CD4-positive, alpha-beta T cell treated with Interleukin-6 for 4 hours (primary cell): ENCODE measurements around the gene TBKBP1.
"Not testable (repeated sequence)": the region's sequence is repeated elsewhere in the genome, so short reads cannot be mapped to it uniquely, and the experiment has no call there.

Source experiments
- DNase-seq: peaks from one replicate; pipeline ENCODE4 v3.0.0-alpha.2; 2020; ENCODE audit warnings: mixed read lengths

Gene TBKBP1

DNA sequence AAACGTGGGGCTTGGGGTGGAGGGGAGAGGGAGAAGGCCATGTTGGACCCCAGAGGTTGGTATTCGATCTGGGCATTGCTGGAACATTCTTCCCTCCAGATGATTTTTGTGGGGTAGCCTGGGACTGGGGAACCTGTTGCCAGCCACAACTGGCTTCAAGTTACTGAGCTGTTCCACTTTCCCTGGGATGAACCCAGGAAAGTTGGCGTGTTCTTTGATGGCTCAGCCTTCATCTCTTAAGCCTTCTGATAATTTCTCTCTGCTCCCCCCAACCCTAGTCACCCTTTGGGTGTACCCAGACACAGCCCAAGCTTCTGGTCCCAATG, 41.1 kb downstream of the TBKBP1 start:
- DNase-seq, result no peak

DNA sequence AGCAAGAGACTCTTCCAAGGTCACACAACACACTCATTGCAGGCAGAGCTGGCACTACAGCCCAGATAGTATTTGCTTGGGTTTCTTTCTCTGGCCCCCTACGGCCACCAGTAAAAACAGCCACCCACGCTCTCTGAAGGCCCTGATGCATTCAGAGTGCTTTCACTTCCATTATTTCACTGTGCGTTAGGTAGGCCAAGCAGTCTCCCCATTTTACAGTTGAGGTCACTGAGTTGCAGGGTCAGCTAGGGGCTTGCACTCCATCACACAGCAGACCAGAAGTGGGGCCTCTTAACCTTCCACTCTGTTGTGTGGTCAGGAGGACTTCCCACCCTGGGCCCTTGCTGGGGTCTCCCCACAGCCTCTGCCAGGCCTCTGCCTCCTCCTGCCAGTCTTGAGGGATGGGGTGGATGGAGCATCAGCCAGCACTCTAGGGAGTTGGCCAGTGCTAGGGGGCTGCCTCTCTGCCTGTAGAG, 41.6 kb downstream of the TBKBP1 start:
- DNase-seq, result no peak

DNA sequence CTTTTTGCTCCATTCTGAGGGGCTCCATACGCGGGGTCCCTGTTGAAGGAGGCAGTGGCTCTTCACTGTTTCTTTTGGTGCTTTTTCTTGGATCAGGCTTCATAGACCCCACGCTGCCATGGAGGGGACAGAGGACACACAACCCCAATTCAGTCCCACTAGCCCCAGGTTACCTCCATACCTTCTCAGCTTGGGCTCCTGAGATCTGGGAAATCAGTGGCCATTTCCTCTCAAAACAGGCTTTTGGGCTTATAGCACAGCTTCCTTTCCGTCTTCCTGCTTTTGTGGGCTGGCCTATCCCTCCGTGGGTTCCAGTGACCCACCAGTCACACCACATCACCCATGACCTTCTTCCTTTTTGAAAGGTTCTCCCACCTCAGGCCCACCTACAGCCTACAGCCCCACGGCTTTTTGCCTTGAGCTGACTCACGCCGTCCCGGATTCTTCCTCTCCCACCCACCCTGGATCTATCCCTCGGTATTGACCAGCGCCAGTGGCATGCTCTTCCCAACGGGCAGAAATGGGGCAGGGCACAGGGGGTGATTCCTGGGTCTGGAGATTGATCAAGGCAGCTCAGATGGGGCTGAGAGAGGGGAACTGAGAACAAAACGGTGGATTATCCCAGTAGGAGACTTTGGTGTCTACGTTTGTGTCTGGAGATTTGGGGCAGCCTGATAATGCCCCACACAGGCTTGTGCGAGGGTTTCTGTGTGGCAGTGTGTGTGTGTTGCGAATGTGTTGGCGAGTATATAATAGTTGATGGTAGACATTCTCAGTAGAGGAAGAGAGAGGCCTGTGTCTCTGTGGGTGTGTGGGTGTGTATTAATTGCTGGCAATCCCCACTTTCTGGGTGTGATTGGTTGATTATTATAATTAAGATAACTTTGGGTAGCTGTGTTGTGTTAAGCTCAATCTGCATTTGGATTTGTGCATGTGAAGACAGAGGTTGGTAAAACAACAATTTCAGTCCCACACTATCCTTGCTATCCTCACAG, 42.8 kb downstream of the TBKBP1 start:
- DNase-seq, result no peak

DNA sequence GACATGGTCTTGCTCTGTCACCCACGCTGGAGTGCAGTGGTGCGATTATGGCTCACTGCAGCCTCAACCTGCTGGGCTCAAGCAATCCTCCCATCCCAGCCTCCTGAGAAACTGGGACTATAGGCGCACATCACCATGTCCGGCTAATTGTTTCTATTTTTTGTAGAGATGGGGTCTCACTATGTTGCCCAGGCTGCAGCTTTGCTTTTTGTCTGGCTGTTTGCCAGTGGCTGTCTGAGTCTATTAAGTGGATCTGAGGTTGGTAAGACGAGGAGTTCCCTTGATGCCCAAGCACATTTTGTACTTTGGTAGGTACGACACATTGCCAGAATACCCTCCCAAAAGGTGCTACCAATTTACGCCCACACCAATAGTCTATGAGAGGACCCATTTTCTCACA, 44.2 kb downstream of the TBKBP1 start:
- no peak for DNase-seq

DNA sequence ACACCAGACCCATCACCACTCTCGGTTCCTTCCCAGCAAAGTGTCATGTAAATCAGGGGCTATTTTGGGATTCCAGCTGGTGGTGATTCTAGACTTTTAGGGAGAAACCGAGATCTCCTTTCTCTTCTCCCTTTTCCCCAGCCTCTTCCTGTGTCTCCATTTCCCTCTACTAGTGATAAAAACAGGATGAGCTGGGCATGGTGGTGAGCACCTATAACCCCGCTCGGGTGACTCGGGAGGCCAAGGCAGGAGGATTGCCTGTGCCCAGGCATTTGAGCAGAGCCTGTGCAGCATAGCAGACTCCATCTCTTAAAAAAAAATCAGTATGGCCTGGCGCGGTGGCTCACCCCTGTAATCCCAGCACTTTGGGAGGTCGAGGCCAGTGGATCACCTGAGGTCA, 45.2 kb downstream of the TBKBP1 start:
- no peak for DNase-seq

DNA sequence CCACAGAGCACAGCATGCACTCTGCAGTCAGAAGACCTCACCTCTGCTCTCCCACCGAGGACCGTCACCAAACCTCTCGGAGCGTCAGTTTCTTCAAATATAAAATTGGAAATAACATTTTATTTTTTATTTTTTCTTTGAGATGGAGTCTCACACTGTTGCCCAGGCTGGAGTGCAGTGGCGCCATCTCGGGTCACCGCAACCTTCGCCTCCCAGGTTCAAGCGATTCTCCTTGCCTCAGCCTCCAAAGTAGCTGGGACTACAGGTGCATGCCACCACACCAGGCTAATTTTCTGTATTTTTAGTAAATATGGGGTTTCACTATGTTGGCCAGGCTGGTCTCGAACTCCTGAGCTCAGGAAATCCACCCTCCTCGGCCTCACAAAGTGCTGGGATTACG, 46.0 kb downstream of the TBKBP1 start:
- not testable (repeated sequence) for DNase-seq

DNA sequence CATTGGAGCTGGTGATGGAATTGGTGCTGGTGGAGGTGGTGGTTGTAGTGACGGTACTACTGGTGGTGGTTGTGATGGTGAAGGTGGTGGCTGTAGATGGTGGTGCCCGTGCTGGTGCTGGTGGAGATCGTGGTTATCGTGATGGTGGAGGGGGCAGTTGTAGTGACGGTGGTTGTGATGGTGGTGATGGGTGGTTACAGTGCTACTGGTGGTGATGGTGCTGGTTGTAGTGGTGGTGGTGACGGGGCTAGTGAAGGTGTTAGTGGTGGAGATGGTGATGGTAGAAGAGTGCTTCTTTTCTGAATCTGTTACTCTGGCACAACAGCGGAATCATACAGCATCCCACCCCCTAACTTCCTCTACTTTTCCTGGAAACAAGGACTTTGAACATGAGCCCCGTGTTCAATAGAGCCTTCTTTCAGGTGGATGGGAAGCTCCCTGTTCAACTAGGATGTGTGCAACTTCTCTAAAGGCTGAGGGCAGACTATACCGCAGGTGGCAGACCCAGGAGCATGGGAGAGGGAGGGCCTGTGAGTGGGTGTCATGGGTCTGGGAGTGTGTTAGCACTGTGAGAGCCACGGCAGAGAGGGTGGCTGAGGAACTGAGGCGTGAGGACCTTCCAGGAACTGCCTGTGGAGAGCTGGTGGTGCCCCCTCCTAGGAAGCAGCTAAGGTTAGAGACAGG, 47.3 kb downstream of the TBKBP1 start:
- DNase-seq, result no peak

DNA sequence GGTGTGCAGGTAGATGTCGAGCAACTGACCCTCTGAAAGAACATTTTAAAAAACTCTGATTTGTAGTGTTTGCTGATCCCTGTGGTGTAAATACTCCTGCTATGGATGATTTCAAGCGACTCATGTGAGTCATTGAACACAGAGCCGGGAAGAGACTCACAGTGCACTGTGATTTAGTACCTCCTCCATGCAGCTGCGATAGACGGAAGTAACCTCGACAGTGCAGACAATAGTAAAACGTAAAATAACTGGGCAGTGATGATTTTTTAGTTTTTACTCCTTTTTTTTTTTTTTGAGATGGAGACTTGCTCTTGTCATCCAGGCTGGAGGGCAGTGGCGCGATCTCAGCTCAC, 47.8 kb downstream of the TBKBP1 start:
- no peak for DNase-seq

GRCh38 chr17:47742319-47743181, 48.6 kb downstream of the TBKBP1 start:
- peak; percentile 70 for DNase-seq

DNA sequence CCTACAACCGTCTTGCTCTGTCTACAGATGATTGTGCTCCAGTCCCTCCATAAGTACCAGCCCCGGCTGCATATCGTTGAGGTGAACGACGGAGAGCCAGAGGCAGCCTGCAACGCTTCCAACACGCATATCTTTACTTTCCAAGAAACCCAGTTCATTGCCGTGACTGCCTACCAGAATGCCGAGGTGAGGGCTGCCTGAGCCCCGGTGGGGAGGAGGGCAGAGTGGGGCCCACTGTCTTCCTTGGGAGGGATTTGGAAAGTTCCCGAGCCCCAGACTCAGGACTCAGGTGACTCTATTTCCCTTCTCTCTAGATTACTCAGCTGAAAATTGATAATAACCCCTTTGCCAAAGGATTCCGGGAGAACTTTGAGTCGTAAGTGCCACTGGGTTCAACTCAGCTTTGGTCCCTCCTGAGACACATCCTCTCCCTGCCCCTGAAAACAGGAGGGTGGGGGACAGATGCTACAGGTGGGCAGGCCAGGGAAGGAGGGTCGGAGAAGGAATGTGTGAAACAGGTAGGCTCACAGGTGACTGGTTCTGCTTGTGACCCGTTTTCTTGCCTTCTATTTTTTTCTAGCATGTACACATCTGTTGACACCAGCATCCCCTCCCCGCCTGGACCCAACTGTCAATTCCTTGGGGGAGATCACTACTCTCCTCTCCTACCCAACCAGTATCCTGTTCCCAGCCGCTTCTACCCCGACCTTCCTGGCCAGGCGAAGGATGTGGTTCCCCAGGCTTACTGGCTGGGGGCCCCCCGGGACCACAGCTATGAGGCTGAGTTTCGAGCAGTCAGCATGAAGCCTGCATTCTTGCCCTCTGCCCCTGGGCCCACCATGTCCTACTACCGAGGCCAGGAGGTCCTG, 50.4 kb downstream of the TBKBP1 start:
- DNase-seq, result no peak

- DNase-seq, result no peak
Observed at GRCh38 chr17:47745037-47745380, 51.0 kb downstream of the TBKBP1 start.

DNA sequence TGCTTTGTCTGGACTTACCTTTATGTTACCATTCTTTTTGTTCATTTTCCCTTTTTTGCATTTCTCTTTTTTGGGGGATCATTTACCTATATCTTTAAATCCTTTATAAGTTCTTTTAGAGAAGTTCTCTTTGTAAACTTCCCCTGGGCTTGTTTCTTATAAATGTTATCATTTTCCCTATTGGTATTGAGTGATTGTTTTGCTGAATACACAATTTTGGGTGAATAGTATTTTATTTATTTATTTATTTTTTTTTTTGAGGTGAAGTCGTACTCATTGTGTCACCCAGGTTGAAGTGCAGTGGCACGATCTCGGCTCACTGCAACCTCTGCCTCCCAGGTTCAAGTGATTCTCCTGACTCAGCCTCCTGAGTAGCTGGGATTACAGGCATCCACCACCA, 57.5 kb downstream of the TBKBP1 start:
- DNase-seq, result no peak

DNA sequence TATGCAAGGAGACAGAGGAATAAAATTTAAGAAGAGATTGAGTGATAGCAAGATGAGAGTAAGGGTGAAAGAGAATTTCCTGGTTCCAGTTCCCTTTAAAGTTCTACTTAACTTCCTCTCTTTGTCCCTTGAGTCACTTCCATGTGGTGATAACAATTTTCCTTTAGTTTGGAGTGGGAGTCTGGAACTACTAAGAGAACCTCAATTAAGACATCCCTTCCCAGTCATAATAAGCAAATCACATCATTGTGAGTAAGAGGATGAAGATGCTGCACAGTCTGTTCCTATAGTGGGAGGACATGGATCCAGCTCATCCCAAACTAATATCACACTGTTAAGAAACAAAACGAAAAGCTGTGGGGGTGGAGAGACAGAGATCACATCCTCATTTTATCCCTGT, 63.4 kb downstream of the TBKBP1 start:
- no peak for DNase-seq

GRCh38 chr17:47760409-47761140, 66.6 kb downstream of the TBKBP1 start:
- no peak for DNase-seq
